ENCODE data around the gene CREG2.
"Not testable (repeated sequence)": the region's sequence is repeated elsewhere in the genome, so short reads cannot be mapped to it uniquely, and the experiment has no call there.

CREG2 gene

DNA sequence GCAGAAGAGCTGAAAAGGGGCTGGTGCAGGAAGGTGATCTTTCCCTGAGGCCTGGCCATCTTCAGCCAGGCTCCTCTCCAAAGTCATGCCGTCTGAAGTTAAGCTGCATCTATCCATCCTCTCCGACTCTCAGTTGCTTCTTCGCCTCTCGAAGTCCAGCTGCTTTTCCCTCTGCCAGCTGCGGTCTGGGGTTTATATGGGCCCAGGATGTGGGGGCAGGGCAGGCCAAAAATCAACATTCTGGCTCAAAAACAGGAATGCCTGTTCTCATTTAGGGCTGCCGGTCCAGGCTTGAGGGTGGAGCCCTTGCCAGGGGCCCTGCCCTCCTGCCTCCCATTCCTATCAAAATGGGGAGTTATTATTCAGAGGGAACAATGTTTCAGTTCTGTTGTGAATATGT is 31.2 kb downstream of the CREG2 start:
- Histone ChIP-seq H3K36me3 (ENCODE audit: insufficient read depth, low read length) (no peaks in the 10 kb centered on the region), H3K4me1 (ENCODE audit: insufficient read depth, low read length) (no peaks in the 10 kb centered on the region), H3K9ac (ENCODE audit: low read length) (no peak overlapping the region), H3K9me3 (ENCODE audit: low read length) (no peaks in the 10 kb centered on the region), H3K4me3 (ENCODE audit: low read depth in 1 of 2, low read length in 2 of 2) (no peak overlapping the region), H3K27me3 (ENCODE audit: control insufficient read depth in 1 of 2, insufficient read depth in 2 of 2, low read length in 2 of 2) (no peaks in the 10 kb centered on the region), H3K27ac (ENCODE audit: low read depth, low read length) (no peak overlapping the region)

DNA sequence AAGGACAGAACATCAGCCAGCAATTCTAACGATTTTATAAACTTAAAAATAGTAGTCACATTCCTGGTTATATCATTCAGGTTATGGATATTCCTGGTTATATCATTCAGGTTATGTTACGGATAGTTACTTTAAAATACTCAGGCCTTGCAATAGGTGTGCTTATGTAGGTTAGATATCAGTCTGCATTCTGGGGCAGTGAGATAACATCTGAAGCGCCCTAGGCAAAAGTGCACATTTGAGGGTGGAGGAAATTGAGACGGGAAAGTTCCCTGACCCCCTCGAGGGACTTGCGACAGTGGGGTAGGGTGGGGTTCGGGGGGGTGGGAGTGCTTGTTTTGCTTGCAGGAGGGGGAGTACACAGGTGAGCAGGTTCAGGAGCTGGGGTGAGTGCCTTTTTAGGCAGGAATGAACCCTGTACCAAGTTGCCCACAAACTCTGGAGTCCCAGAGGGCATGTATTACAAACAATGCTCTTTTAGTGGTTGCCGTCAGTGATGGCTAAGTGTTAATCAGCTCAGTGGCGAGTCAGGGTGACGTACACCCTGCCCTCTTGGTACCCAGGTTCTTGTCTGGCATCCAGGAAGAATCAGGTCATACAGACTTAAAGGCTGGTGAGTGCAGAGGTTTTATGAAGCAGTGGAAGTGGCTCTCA is 31.8 kb downstream of the CREG2 start:
- Histone ChIP-seq H3K9ac (ENCODE audit: low read length) (no peak overlapping the region), H3K36me3 (ENCODE audit: insufficient read depth, low read length) (no peaks in the 10 kb centered on the region), H3K4me1 (ENCODE audit: insufficient read depth, low read length) (no peaks in the 10 kb centered on the region), H3K27ac (ENCODE audit: low read depth, low read length) (no peak overlapping the region), H3K4me3 (ENCODE audit: low read depth in 1 of 2, low read length in 2 of 2) (no peak overlapping the region), H3K27me3 (ENCODE audit: control insufficient read depth in 1 of 2, insufficient read depth in 2 of 2, low read length in 2 of 2) (no peaks in the 10 kb centered on the region), H3K9me3 (ENCODE audit: low read length) (no peaks in the 10 kb centered on the region)

DNA sequence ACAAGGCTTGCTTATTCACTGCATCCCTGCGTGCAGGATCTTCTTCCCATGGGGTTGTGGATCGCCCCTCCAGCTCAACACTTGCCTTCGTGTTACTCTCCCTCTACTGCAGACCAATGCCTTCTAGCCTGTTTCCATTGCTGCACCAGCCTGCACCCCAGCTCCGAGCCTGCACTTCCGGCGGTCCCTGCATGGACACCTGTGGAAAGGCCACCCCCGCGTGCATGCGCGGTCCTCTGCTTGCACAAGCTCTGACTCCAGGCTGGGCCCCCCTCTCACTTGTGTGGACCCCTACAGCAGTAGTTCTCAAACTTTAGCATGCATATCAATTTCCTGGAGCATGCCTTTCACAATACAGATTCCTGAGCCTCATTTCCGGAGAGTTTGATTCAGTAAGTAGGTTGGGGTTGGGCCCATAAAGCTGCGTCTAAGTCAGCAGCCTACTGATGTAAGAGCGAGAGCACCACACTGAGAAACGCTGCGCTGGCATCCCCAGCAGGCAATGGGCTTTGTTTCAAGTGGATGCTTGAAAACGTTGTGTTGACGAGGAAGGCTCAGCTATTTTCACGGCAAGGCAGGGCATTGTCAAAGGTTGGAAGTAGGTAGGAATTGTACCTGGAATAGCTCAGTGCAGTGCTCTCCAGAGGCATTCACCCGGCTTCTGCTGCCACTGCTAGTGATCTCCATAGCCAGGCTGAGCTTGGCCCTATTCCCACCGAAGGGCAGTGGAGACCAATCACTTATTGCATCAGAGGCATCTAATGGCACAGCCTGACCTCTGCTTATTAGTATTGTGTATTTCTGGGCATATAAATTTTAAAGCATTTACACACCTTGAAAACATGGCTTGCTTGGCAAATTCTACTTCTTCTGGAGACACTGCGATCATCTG is 32.6 kb downstream of the CREG2 start:
- no peak overlapping the region for H3K9ac ChIP-seq (ENCODE audit: low read length)
- no peaks in the 10 kb centered on the region for H3K27me3 ChIP-seq (ENCODE audit: control insufficient read depth in 1 of 2, insufficient read depth in 2 of 2, low read length in 2 of 2)
- H3K4me3 ChIP-seq (ENCODE audit: low read depth in 1 of 2, low read length in 2 of 2): no peak overlapping the region
- H3K9me3 ChIP-seq (ENCODE audit: low read length): no peaks in the 10 kb centered on the region
- H3K36me3 ChIP-seq (ENCODE audit: insufficient read depth, low read length): no peaks in the 10 kb centered on the region
- no peaks in the 10 kb centered on the region for H3K4me1 ChIP-seq (ENCODE audit: insufficient read depth, low read length)
- no peak overlapping the region for H3K27ac ChIP-seq (ENCODE audit: low read depth, low read length)

DNA sequence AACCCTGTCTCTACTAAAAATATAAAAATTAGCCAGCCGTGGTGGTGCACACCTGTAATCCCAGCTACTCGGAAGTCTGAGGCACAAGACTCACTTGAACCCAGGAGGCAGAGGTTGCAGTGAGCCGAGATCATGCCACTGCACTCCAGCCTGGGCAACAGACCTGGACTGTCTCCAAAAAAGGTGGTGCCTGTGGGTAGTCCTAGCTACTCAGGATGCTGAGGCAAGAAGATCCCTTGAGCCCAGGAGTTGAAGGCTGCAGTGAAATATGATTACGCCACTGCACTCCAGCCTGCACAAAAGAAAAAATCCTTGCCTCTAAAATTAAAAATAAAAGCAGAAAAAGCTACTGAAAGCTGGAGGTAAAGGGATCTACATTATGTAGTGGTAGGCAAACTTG is 34.7 kb downstream of the CREG2 start:
- not testable (repeated sequence) for H3K4me1 ChIP-seq (ENCODE audit: insufficient read depth, low read length); H3K27ac ChIP-seq (ENCODE audit: low read depth, low read length)

DNA sequence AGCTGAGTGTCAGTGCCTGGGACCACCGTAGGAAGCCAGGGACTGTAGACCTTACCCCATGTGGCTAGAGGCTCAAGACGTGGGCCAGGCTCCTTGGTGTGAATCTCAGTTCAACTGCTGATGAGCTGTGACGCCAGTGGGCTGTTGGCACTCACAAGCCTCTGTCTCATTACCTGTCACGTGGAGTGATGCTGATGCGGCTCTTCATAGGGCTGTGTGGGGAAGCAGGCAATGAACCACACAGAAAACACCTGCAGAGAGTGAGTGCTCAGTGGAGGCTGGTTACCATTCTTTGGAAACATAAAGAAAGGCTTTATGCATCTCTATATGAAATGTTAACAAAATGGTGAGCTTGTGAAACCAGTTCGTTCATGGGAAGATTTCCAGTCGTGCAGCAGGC is 36.1 kb downstream of the CREG2 start:
- no peak overlapping the region for H3K9ac ChIP-seq (ENCODE audit: low read length)
- no peaks in the 10 kb centered on the region for H3K36me3 ChIP-seq (ENCODE audit: insufficient read depth, low read length)
- no peaks in the 10 kb centered on the region for H3K9me3 ChIP-seq (ENCODE audit: low read length)
- no peak overlapping the region for H3K27ac ChIP-seq (ENCODE audit: low read depth, low read length)
- no peak overlapping the region for H3K4me3 ChIP-seq (ENCODE audit: low read depth in 1 of 2, low read length in 2 of 2)
- no peaks in the 10 kb centered on the region for H3K27me3 ChIP-seq (ENCODE audit: control insufficient read depth in 1 of 2, insufficient read depth in 2 of 2, low read length in 2 of 2)
- no peaks in the 10 kb centered on the region for H3K4me1 ChIP-seq (ENCODE audit: insufficient read depth, low read length)

More for the DNA sequence above, 34.7 kb downstream of the CREG2 start:
- H3K27me3 ChIP-seq (ENCODE audit: control insufficient read depth in 1 of 2, insufficient read depth in 2 of 2, low read length in 2 of 2); H3K36me3 ChIP-seq (ENCODE audit: insufficient read depth, low read length); H3K9me3 ChIP-seq (ENCODE audit: low read length); H3K9ac ChIP-seq (ENCODE audit: low read length); H3K4me3 ChIP-seq (ENCODE audit: low read depth in 1 of 2, low read length in 2 of 2): not testable (repeated sequence)

DNA sequence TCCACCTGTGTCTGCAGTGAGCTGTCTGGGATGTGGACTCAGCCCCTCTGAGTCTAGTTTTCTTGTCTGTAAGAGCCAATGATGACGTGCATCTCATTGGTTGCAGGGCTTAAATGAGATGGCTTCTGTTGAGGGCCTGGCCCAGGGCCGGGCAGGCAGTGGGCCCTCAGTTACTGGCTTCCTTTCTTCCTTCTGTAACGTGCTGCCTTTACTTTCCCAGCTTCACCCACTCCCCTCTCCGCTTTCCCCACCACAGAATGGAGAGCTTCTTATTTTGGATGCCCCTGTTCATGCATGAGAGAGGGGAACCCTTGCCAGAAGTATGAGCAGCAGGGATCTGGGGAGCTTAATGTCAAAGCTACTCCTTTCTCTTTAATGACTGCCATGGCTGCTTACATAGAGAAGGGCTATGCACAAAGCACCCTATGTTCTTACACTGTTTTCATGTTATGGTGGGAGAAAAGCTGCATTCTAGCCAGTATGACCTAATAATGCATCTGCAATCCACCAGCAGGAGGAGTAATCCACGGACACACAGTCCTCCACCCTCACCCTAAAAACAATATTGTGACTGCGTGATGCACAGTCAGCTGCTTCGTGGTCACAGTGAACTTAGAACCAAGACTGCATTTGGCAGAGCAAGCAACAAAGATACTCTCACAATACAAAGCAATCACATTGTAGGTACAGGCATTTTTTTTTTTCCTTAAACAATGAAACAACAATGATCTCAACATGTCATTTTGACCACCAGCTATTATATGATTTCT is 37.2 kb downstream of the CREG2 start:
- no peaks in the 10 kb centered on the region for H3K36me3 ChIP-seq (ENCODE audit: insufficient read depth, low read length)
- no peaks in the 10 kb centered on the region for H3K9me3 ChIP-seq (ENCODE audit: low read length)
- no peaks in the 10 kb centered on the region for H3K27me3 ChIP-seq (ENCODE audit: control insufficient read depth in 1 of 2, insufficient read depth in 2 of 2, low read length in 2 of 2)
- H3K4me1 ChIP-seq (ENCODE audit: insufficient read depth, low read length): no peaks in the 10 kb centered on the region
- no peak overlapping the region for H3K9ac ChIP-seq (ENCODE audit: low read length)
- no peak overlapping the region for H3K4me3 ChIP-seq (ENCODE audit: low read depth in 1 of 2, low read length in 2 of 2)
- H3K27ac ChIP-seq (ENCODE audit: low read depth, low read length): no peak overlapping the region

DNA sequence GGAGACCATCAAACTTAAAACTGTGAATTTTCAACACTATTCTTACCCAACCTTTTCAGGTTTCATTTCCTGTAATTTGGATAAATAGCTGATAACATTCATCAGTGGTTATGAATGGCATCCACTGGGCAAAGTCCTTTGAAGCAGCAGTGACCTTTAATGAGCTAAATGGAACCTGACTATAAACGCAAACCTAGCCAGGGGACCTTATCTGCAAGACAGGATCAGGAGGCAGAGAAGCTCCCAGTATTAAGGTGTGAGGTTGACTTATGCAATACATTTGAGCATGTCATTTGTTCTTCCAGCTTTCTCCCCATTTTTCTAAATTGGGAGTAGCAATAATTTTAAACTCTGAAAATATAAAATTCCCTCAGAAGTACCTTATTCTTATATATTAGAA is 38.4 kb downstream of the CREG2 start:
- no peaks in the 10 kb centered on the region for H3K9me3 ChIP-seq (ENCODE audit: low read length)
- no peak overlapping the region for H3K4me3 ChIP-seq (ENCODE audit: low read depth in 1 of 2, low read length in 2 of 2)
- no peaks in the 10 kb centered on the region for H3K36me3 ChIP-seq (ENCODE audit: insufficient read depth, low read length)
- no peak overlapping the region for H3K27ac ChIP-seq (ENCODE audit: low read depth, low read length)
- H3K9ac ChIP-seq (ENCODE audit: low read length): no peak overlapping the region
- no peaks in the 10 kb centered on the region for H3K4me1 ChIP-seq (ENCODE audit: insufficient read depth, low read length)
- no peaks in the 10 kb centered on the region for H3K27me3 ChIP-seq (ENCODE audit: control insufficient read depth in 1 of 2, insufficient read depth in 2 of 2, low read length in 2 of 2)

DNA sequence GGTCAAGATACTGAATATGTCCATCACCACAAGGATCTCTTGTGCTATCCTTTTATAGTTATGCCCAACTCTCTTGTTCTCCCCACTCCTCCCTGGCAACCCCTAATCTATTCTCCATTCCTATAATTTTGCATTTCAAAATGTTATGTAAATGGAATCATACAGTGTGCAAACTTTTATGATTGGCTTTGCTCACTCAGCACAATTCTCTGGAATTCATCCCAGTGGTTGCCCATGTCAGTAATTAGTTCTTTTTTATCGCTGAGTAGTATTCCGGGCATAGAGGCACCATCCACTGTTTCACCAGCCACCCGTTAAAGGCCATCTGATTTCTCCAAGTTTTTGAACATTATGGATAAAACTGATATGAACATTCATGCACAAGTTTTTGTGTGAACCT is 40.4 kb downstream of the CREG2 start:
- H3K36me3 ChIP-seq (ENCODE audit: insufficient read depth, low read length): no peaks in the 10 kb centered on the region
- no peaks in the 10 kb centered on the region for H3K27me3 ChIP-seq (ENCODE audit: control insufficient read depth in 1 of 2, insufficient read depth in 2 of 2, low read length in 2 of 2)
- no peak overlapping the region for H3K9ac ChIP-seq (ENCODE audit: low read length)
- H3K9me3 ChIP-seq (ENCODE audit: low read length): no peaks in the 10 kb centered on the region
- H3K4me1 ChIP-seq (ENCODE audit: insufficient read depth, low read length): no peaks in the 10 kb centered on the region
- no peak overlapping the region for H3K27ac ChIP-seq (ENCODE audit: low read depth, low read length)
- H3K4me3 ChIP-seq (ENCODE audit: low read depth in 1 of 2, low read length in 2 of 2): no peak overlapping the region

DNA sequence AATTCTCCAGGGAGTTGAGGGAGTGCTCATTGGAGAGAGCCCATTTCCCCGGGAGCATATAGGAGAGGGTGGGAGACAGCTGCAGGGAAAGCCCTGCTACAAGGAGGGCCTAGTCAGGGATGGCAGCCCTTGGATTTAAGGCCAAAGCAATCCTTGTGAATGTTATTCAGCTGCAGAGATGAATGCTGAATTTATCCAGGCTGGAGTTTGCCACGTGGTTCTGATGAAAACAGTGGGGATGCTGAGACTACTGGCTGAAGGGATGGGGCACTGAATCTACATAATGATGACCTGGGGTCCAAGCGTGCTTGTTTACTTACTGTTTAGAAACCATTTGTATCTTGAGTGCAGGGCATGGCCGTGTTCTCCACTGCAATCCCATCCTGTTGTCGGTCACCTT is 43.2 kb downstream of the CREG2 start:
- no peak overlapping the region for H3K9ac ChIP-seq (ENCODE audit: low read length)
- H3K9me3 ChIP-seq (ENCODE audit: low read length): no peaks in the 10 kb centered on the region
- no peak overlapping the region for H3K27ac ChIP-seq (ENCODE audit: low read depth, low read length)
- no peaks in the 10 kb centered on the region for H3K36me3 ChIP-seq (ENCODE audit: insufficient read depth, low read length)
- no peak overlapping the region for H3K4me3 ChIP-seq (ENCODE audit: low read depth in 1 of 2, low read length in 2 of 2)
- H3K4me1 ChIP-seq (ENCODE audit: insufficient read depth, low read length): peaks cover 6% of the 10 kb centered on the region
- H3K27me3 ChIP-seq (ENCODE audit: control insufficient read depth in 1 of 2, insufficient read depth in 2 of 2, low read length in 2 of 2): no peaks in the 10 kb centered on the region

DNA sequence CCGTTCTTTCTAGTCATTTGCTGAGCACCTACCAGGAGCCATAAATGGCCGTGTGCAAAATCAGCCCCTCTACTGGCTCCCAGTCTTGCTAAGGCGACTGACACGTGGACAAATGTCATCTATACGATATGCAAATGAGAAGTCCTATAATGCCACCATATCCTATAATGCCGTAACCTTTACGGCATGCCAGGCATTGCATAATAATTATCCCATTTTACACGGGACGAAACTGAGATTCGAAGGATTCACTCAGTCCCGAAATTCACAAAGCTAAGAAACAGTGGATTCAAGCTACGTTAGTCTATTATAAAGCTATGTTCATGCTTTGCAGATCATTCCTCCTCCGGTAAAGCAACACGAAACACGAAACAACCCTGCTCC is 44.7 kb downstream of the CREG2 start:
- Histone ChIP-seq H3K4me3 (ENCODE audit: low read depth in 1 of 2, low read length in 2 of 2) (no peak overlapping the region), H3K36me3 (ENCODE audit: insufficient read depth, low read length) (no peaks in the 10 kb centered on the region), H3K27ac (ENCODE audit: low read depth, low read length) (no peak overlapping the region), H3K9ac (ENCODE audit: low read length) (no peak overlapping the region), H3K9me3 (ENCODE audit: low read length) (no peaks in the 10 kb centered on the region), H3K27me3 (ENCODE audit: control insufficient read depth in 1 of 2, insufficient read depth in 2 of 2, low read length in 2 of 2) (no peaks in the 10 kb centered on the region), H3K4me1 (ENCODE audit: insufficient read depth, low read length) (peaks cover 6% of the 10 kb centered on the region)

DNA sequence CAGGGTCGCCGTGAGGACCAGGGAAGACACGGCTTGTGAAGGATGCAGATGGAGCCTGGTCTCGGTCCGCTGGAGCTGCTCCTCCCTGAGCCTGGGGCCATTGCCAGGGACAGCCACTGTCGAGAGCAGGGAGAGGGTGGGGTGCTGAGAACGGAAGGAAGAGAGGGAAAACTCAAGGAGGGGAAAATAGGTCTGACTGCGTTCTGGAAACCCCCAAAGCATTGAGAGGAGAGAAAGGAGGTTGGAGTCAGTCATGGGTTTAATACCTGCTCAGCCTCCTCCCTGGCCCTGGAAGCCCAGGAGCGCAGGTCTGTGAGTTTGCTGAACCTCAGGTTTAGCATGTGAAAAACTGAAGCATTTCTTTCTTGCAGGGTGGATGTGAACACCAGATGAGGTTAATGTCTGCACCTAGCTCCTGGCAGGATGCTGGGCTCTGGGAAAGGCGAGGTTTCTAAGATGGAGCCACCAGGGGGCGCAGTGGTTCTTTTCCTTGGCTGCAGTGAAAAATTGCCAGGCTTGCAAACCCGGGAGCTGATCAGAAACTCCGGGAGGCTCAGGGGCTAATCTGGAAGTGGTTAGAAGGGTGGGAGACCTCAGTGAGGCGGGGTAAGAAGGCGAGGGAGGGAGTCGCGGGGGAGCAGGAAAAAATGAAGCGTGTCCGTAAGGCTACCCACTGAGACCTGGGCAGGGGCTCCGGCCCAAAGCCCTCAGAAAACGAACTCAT is 45.2 kb downstream of the CREG2 start:
- Histone ChIP-seq H3K27me3 (ENCODE audit: control insufficient read depth in 1 of 2, insufficient read depth in 2 of 2, low read length in 2 of 2) (no peaks in the 10 kb centered on the region), H3K9me3 (ENCODE audit: low read length) (no peaks in the 10 kb centered on the region), H3K4me3 (ENCODE audit: low read depth in 1 of 2, low read length in 2 of 2) (no peak overlapping the region), H3K4me1 (ENCODE audit: insufficient read depth, low read length) (peaks cover 6% of the 10 kb centered on the region), H3K9ac (ENCODE audit: low read length) (no peak overlapping the region), H3K36me3 (ENCODE audit: insufficient read depth, low read length) (no peaks in the 10 kb centered on the region), H3K27ac (ENCODE audit: low read depth, low read length) (no peak overlapping the region)

All from muscle layer of colon (tissue), 2 donors.